GM23338 (cell line): ENCODE results near the gene TFF1. TPM values are rescaled to one million over a fixed set of nuclear protein-coding genes. Genes with fewer than 3 reads are reported as not detected.

Experiments used
- ATAC-seq: fragments of 200-7000 bp; cut with Tn5 transposase; 3 replicates; pipeline ENCODE4 v1.9.1; 2020
- DNase-seq: peaks from one replicate; pipeline ENCODE4 v3.0.0-alpha.2; 2015; ENCODE audit warnings: low spot score
- H2AFZ ChIP-seq: fragments of 200-600 bp; sonication (generic); 2 replicates; pipeline ENCODE4 v1.8.0; 2016; ENCODE audit warnings: antibody characterized with exemption, mild to moderate bottlenecking, moderate library complexity
- H3F3A ChIP-seq: fragments of 200-600 bp; sonication (generic); replicated peaks from 2 replicates; pipeline ENCODE4 v1.8.0; 2017; ENCODE audit warnings: antibody characterized with exemption, mixed run types, low read depth
- H3K27ac ChIP-seq: fragments of 200-600 bp; sonication (generic); 2 replicates; pipeline ENCODE4 v1.6.1; 2016; ENCODE audit warnings: low read depth
- H3K27me3 ChIP-seq: fragments of 200-600 bp; sonication (generic); 2 replicates; pipeline ENCODE4 v1.8.0; 2016; ENCODE audit warnings: mild to moderate bottlenecking, mixed run types, moderate library complexity; ENCODE audit not compliant: insufficient read depth
- H3K36me3 ChIP-seq: fragments of 200-600 bp; sonication (generic); 2 replicates; pipeline ENCODE4 v1.8.0; 2016; ENCODE audit warnings: mild to moderate bottlenecking; ENCODE audit not compliant: insufficient read depth
- H3K4me1 ChIP-seq: fragments of 200-600 bp; sonication (generic); 2 replicates; pipeline ENCODE4 v1.8.0; 2016; ENCODE audit warnings: mild to moderate bottlenecking, moderate library complexity; ENCODE audit not compliant: insufficient read depth
- H3K4me2 ChIP-seq: fragments of 200-600 bp; sonication (generic); 2 replicates; pipeline ENCODE4 v1.7.1; 2017; ENCODE audit warnings: mixed run types
- H3K4me3 ChIP-seq: fragments of 200-600 bp; sonication (generic); 2 replicates; pipeline ENCODE4 v1.6.1; 2016; ENCODE audit warnings: mixed run types
- H3K79me2 ChIP-seq: fragments of 200-600 bp; sonication (generic); replicated peaks from 2 replicates; pipeline ENCODE4 v1.8.0; 2017; ENCODE audit warnings: mild to moderate bottlenecking; ENCODE audit not compliant: insufficient read depth
- H3K9me2 ChIP-seq: fragments of 200-600 bp; sonication (generic); 2 replicates; pipeline ENCODE4 v1.8.0; 2017; ENCODE audit not compliant: insufficient read depth
- H4K20me1 ChIP-seq: fragments of 200-600 bp; sonication (generic); replicated peaks from 2 replicates; pipeline ENCODE4 v1.8.0; 2017; ENCODE audit warnings: mild to moderate bottlenecking; ENCODE audit not compliant: insufficient read depth
- H3K27ac Mint-ChIP-seq: 2 replicates; pipeline ENCODE4 v1.8.0; 2020; ENCODE audit warnings: inconsistent platforms, mild to moderate bottlenecking, moderate library complexity, mixed read lengths
- H3K27me3 Mint-ChIP-seq: 3 replicates; pipeline ENCODE4 v1.8.0; 2022; ENCODE audit warnings: low read depth, mild to moderate bottlenecking, moderate library complexity, mixed read lengths, inconsistent platforms; ENCODE audit not compliant: insufficient read depth, poor library complexity
- H3K36me3 Mint-ChIP-seq: 3 replicates; pipeline ENCODE4 v1.8.0; 2021; ENCODE audit warnings: low read depth, mild to moderate bottlenecking, inconsistent platforms, moderate library complexity, mixed read lengths
- H3K4me1 Mint-ChIP-seq: 3 replicates; pipeline ENCODE4 v1.8.0; 2020; ENCODE audit warnings: mild to moderate bottlenecking, inconsistent platforms, mixed read lengths
- H3K4me3 Mint-ChIP-seq: 3 replicates; pipeline ENCODE4 v1.8.0; 2021; ENCODE audit warnings: moderate library complexity, mild to moderate bottlenecking, inconsistent platforms, mixed read lengths
- H3K9me3 Mint-ChIP-seq: 3 replicates; pipeline ENCODE4 v1.8.0; 2020; ENCODE audit warnings: moderate library complexity, mild to moderate bottlenecking, inconsistent platforms, mixed read lengths
- CREB1 ChIP-seq: fragments of 250-450 bp; sonication (Bioruptor Pico); IDR thresholded peaks from 2 replicates; pipeline ENCODE4 v1.5.0; 2020; ENCODE audit warnings: low read depth, mild to moderate bottlenecking, moderate library complexity
- EZH2 ChIP-seq: fragments of 200-600 bp; sonication (generic); IDR thresholded peaks from one replicate; pipeline ENCODE4 v1.8.0; 2017; ENCODE audit warnings: antibody characterized with exemption, mild to moderate bottlenecking, low read depth; ENCODE audit not compliant: unreplicated experiment
- EZH2phosphoT487 ChIP-seq: fragments of 200-600 bp; sonication (generic); IDR thresholded peaks from one replicate; pipeline ENCODE4 v1.8.1; 2018; ENCODE audit warnings: antibody characterized with exemption; ENCODE audit not compliant: unreplicated experiment
- ZNF114 ChIP-seq: fragments of 250-450 bp; sonication (Bioruptor Pico); IDR thresholded peaks from 2 replicates; pipeline ENCODE4 v1.5.0; 2020; ENCODE audit warnings: mild to moderate bottlenecking, moderate library complexity
- ZNF331 ChIP-seq: fragments of 250-450 bp; sonication (Bioruptor Pico); IDR thresholded peaks from 2 replicates; pipeline ENCODE4 v1.5.0; 2020; ENCODE audit warnings: low read depth, mild to moderate bottlenecking, moderate library complexity
- polyA plus RNA-seq: library from polyadenylated mRNA; unstranded; fragments of >200 nt; fragmentation: Nextera tagmentation; extraction: Ambion mirVana; gene quantifications from 2 replicates; pipeline ENCODE4 v1.2.1, GENCODE V29; 2016
- total RNA-seq: library from RNA; depleted of rRNA; stranded (reverse); fragments of >200 nt; shearing (Covaris generic); gene quantifications from 2 replicates; pipeline ENCODE4 v1.2.3, GENCODE V29; 2014
- TF ChIP-seq, protein P1 (sequence below): IDR thresholded peaks from 2 replicates; pipeline ENCODE4 v1.6.1; 2016; ENCODE audit warnings: antibody characterized with exemption
- TF ChIP-seq, protein P2 (sequence below), 2 experiments: fragments of 200-600 bp in 1 of 2; sonication (generic) in 1 of 2; conservative IDR thresholded peaks; 2 replicates each; pipeline versions ENCODE4 v1.5.1 to v1.6.1; 2016 to 2017; ENCODE audit warnings: antibody characterized with exemption in 2 of 2, low read depth in 2 of 2, mild to moderate bottlenecking in 2 of 2, moderate library complexity in 1 of 2
- TF ChIP-seq, protein P3 (sequence below): IDR thresholded peaks from one replicate; pipeline ENCODE4 v1.6.1; 2018; ENCODE audit warnings: antibody characterized with exemption; ENCODE audit not compliant: unreplicated experiment
- TF ChIP-seq, protein P4 (sequence below): fragments of 250-450 bp; sonication (Bioruptor Pico); IDR thresholded peaks from 2 replicates; pipeline ENCODE4 v1.5.0; 2020; ENCODE audit warnings: mild to moderate bottlenecking, moderate library complexity

The TFF1 gene
- total and polyA plus RNA-seq, 2 experiments from 2014 or later, result not detected

DNA sequence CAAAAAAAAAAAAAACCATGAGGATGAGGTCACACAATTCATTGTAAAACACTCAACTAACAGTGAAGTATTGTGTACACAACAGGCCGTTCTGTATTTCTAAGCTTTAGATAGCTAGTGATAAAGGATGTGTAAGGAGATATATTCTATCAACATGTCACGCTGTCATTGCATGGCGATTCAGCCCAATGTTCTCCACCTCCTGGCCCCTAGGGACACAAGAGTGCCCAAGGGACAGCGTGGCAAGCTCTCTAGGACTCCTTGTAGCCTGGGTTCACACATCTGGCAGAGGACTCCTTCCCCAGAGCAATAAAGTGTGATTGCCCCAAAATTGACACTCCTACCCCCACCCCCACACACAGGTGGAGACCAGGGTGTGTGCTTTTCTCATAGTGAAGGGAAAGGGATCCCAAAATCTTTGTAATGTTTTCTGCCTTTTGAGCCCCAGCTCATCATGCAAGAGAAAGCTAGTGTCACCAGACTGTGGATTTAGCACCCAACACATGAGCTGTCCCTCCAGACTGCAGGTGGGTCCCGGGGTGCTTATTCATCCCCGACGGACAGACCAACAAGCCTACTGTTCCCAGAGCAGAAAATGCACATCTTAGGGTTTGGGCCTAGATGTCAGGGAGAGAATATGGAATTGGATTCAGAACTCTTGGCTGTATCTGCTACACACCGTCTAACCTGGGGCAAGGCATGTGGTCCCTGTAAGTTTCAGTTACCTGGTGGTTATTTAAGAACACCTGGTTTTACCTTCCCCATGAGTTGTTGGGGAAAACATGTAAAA is 18.0 kb upstream of the TFF1 start:
- Histone ChIP-seq H3K79me2 (no peaks in the 10 kb centered on the region), H3K4me2 (no peak overlapping the region), H3F3A (peaks cover 5% of the 10 kb centered on the region; the same call in 1 of the 2 replicates), H3K9me2 (no peaks in the 10 kb centered on the region), H3K27me3 (no peaks in the 10 kb centered on the region), H3K4me3 (no peak overlapping the region), H3K27ac (no peak overlapping the region), H3K4me1 (peaks cover 4% of the 10 kb centered on the region), H4K20me1 (no peaks in the 10 kb centered on the region), H2AFZ (no peak overlapping the region), H3K36me3 (no peaks in the 10 kb centered on the region)
- no peak overlapping the region for H3K27ac Mint-ChIP-seq
- H3K9me3 Mint-ChIP-seq, result peaks cover 26% of the 10 kb centered on the region
- H3K27me3 Mint-ChIP-seq, result peaks cover 5% of the 10 kb centered on the region
- H3K4me1 Mint-ChIP-seq, result peaks cover 26% of the 10 kb centered on the region
- H3K4me3 Mint-ChIP-seq, result no peak overlapping the region; the same call in 2 of the 3 replicates
- TF ChIP-seq CREB1 (CRISPR knock-in tag) (no peak), EZH2 (no peak), ZNF114 (no peak), ZNF331 (no peak), EZH2phosphoT487 (no peak)
- TF ChIP-seq, protein P1, sequence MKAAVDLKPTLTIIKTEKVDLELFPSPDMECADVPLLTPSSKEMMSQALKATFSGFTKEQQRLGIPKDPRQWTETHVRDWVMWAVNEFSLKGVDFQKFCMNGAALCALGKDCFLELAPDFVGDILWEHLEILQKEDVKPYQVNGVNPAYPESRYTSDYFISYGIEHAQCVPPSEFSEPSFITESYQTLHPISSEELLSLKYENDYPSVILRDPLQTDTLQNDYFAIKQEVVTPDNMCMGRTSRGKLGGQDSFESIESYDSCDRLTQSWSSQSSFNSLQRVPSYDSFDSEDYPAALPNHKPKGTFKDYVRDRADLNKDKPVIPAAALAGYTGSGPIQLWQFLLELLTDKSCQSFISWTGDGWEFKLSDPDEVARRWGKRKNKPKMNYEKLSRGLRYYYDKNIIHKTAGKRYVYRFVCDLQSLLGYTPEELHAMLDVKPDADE, result no peak
- TF ChIP-seq, protein P2, sequence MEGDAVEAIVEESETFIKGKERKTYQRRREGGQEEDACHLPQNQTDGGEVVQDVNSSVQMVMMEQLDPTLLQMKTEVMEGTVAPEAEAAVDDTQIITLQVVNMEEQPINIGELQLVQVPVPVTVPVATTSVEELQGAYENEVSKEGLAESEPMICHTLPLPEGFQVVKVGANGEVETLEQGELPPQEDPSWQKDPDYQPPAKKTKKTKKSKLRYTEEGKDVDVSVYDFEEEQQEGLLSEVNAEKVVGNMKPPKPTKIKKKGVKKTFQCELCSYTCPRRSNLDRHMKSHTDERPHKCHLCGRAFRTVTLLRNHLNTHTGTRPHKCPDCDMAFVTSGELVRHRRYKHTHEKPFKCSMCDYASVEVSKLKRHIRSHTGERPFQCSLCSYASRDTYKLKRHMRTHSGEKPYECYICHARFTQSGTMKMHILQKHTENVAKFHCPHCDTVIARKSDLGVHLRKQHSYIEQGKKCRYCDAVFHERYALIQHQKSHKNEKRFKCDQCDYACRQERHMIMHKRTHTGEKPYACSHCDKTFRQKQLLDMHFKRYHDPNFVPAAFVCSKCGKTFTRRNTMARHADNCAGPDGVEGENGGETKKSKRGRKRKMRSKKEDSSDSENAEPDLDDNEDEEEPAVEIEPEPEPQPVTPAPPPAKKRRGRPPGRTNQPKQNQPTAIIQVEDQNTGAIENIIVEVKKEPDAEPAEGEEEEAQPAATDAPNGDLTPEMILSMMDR (conservative IDR thresholded peaks at IDR 0.05; ENCODE audit: low read depth in 2 of 2), result no peak
- TF ChIP-seq, protein P3, sequence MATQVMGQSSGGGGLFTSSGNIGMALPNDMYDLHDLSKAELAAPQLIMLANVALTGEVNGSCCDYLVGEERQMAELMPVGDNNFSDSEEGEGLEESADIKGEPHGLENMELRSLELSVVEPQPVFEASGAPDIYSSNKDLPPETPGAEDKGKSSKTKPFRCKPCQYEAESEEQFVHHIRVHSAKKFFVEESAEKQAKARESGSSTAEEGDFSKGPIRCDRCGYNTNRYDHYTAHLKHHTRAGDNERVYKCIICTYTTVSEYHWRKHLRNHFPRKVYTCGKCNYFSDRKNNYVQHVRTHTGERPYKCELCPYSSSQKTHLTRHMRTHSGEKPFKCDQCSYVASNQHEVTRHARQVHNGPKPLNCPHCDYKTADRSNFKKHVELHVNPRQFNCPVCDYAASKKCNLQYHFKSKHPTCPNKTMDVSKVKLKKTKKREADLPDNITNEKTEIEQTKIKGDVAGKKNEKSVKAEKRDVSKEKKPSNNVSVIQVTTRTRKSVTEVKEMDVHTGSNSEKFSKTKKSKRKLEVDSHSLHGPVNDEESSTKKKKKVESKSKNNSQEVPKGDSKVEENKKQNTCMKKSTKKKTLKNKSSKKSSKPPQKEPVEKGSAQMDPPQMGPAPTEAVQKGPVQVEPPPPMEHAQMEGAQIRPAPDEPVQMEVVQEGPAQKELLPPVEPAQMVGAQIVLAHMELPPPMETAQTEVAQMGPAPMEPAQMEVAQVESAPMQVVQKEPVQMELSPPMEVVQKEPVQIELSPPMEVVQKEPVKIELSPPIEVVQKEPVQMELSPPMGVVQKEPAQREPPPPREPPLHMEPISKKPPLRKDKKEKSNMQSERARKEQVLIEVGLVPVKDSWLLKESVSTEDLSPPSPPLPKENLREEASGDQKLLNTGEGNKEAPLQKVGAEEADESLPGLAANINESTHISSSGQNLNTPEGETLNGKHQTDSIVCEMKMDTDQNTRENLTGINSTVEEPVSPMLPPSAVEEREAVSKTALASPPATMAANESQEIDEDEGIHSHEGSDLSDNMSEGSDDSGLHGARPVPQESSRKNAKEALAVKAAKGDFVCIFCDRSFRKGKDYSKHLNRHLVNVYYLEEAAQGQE, result no peak
- TF ChIP-seq, protein P4, sequence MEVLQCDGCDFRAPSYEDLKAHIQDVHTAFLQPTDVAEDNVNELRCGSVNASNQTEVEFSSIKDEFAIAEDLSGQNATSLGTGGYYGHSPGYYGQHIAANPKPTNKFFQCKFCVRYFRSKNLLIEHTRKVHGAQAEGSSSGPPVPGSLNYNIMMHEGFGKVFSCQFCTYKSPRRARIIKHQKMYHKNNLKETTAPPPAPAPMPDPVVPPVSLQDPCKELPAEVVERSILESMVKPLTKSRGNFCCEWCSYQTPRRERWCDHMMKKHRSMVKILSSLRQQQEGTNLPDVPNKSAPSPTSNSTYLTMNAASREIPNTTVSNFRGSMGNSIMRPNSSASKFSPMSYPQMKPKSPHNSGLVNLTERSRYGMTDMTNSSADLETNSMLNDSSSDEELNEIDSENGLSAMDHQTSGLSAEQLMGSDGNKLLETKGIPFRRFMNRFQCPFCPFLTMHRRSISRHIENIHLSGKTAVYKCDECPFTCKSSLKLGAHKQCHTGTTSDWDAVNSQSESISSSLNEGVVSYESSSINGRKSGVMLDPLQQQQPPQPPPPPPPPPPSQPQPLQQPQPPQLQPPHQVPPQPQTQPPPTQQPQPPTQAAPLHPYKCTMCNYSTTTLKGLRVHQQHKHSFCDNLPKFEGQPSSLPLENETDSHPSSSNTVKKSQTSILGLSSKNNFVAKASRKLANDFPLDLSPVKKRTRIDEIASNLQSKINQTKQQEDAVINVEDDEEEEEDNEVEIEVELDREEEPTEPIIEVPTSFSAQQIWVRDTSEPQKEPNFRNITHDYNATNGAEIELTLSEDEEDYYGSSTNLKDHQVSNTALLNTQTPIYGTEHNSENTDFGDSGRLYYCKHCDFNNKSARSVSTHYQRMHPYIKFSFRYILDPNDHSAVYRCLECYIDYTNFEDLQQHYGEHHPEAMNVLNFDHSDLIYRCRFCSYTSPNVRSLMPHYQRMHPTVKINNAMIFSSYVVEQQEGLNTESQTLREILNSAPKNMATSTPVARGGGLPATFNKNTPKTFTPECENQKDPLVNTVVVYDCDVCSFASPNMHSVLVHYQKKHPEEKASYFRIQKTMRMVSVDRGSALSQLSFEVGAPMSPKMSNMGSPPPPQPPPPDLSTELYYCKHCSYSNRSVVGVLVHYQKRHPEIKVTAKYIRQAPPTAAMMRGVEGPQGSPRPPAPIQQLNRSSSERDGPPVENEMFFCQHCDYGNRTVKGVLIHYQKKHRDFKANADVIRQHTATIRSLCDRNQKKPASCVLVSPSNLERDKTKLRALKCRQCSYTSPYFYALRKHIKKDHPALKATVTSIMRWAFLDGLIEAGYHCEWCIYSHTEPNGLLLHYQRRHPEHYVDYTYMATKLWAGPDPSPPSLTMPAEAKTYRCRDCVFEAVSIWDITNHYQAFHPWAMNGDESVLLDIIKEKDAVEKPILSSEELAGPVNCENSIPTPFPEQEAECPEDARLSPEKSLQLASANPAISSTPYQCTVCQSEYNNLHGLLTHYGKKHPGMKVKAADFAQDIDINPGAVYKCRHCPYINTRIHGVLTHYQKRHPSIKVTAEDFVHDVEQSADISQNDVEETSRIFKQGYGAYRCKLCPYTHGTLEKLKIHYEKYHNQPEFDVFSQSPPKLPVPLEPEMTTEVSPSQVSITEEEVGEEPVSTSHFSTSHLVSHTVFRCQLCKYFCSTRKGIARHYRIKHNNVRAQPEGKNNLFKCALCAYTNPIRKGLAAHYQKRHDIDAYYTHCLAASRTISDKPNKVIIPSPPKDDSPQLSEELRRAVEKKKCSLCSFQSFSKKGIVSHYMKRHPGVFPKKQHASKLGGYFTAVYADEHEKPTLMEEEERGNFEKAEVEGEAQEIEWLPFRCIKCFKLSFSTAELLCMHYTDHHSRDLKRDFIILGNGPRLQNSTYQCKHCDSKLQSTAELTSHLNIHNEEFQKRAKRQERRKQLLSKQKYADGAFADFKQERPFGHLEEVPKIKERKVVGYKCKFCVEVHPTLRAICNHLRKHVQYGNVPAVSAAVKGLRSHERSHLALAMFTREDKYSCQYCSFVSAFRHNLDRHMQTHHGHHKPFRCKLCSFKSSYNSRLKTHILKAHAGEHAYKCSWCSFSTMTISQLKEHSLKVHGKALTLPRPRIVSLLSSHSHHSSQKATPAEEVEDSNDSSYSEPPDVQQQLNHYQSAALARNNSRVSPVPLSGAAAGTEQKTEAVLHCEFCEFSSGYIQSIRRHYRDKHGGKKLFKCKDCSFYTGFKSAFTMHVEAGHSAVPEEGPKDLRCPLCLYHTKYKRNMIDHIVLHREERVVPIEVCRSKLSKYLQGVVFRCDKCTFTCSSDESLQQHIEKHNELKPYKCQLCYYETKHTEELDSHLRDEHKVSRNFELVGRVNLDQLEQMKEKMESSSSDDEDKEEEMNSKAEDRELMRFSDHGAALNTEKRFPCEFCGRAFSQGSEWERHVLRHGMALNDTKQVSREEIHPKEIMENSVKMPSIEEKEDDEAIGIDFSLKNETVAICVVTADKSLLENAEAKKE (CRISPR knock-in tag), result no peak
- H3K36me3 Mint-ChIP-seq, result peaks cover 11% of the 10 kb centered on the region
- DNase-seq, result no peak
- no peak for ATAC-seq
